Measurements from ENCODE around the gene GPC5.

DNA sequence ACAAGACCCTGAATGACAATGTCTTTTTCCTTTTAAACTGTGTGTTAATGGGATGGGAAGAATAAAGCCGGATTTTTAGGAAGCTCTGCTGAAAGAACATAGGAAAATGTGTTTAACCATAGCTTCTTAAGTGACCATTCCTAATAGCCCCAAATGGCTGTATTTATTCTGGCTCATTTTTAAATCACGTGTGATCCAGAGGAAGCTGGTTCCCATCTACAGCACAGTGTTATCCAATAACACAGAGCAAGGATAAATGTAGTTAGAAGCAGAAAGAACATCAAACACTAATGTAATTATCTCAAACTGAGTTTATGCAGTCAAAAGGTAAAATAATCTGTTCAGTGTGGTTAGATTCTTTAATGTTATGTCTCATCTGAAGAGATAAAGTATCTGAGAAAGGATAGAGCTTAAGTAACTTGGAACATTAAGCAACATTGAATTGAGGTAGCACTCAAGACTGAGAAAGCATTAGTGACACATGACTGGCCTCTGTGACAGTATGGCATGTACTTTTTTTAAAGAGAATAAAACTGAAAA is 853.3 kb downstream of the GPC5 start:
- TF ChIP-seq, protein P1, sequence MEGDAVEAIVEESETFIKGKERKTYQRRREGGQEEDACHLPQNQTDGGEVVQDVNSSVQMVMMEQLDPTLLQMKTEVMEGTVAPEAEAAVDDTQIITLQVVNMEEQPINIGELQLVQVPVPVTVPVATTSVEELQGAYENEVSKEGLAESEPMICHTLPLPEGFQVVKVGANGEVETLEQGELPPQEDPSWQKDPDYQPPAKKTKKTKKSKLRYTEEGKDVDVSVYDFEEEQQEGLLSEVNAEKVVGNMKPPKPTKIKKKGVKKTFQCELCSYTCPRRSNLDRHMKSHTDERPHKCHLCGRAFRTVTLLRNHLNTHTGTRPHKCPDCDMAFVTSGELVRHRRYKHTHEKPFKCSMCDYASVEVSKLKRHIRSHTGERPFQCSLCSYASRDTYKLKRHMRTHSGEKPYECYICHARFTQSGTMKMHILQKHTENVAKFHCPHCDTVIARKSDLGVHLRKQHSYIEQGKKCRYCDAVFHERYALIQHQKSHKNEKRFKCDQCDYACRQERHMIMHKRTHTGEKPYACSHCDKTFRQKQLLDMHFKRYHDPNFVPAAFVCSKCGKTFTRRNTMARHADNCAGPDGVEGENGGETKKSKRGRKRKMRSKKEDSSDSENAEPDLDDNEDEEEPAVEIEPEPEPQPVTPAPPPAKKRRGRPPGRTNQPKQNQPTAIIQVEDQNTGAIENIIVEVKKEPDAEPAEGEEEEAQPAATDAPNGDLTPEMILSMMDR (IDR thresholded peaks at IDR 0.05) = no peak
- TF ChIP-seq POLR2A (IDR thresholded peaks at IDR 0.05) = no peak
